Measurements from ENCODE around the gene LRIG1.

DNA sequence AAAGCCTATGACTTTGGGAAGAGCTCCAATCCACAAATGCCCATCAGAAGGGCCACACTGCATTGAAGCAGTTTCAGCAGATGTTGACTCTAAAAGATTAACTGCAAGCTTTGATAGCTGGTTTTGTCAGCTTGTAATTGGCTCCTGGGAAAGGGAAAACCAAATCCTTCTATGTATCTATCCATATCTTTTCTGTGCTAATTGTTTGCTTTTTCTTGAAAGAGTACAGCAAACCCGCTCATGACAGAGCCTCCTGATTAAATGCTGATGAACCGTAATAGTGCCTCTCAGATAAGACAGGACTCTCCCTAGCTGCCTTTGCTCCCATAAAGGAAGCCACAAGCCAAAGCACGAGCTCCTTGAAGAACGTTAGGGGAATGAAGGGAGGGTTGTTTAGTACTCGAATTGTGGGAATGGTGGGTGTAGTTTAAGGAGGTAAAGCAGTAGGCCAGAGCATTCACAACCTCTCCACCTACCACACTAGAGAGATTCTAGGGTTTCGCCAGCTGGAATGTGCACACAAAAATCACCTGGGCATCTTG lies 33.6 kb upstream of the LRIG1 start:
- TF ChIP-seq, protein P1, sequence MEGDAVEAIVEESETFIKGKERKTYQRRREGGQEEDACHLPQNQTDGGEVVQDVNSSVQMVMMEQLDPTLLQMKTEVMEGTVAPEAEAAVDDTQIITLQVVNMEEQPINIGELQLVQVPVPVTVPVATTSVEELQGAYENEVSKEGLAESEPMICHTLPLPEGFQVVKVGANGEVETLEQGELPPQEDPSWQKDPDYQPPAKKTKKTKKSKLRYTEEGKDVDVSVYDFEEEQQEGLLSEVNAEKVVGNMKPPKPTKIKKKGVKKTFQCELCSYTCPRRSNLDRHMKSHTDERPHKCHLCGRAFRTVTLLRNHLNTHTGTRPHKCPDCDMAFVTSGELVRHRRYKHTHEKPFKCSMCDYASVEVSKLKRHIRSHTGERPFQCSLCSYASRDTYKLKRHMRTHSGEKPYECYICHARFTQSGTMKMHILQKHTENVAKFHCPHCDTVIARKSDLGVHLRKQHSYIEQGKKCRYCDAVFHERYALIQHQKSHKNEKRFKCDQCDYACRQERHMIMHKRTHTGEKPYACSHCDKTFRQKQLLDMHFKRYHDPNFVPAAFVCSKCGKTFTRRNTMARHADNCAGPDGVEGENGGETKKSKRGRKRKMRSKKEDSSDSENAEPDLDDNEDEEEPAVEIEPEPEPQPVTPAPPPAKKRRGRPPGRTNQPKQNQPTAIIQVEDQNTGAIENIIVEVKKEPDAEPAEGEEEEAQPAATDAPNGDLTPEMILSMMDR (IDR thresholded peaks at IDR 0.05) = no peak
- no peak for TF ChIP-seq EZH2phosphoT487 (IDR thresholded peaks at IDR 0.05)

All from neural progenitor cell (in vitro differentiated cells).